Stomach (tissue), 9 donors: ENCODE data around the gene PPIF. TPM values are rescaled to one million over a fixed set of nuclear protein-coding genes. Genes with fewer than 3 reads are reported as not detected.

Experiments
- DNase-seq, 2 donors: peaks; one replicate each; pipeline versions ENCODE4 v3.0.0 to v3.0.0-alpha.2; 2013 to 2019
- H3K27ac ChIP-seq, 5 donors: fragments of 200-600 bp in 4 of 5; sonication (generic) in 4 of 5; one replicate each; pipeline ENCODE4 v1.5.1; 2013 to 2019; ENCODE audit warnings: mild to moderate bottlenecking in 1 of 5, moderate library complexity in 1 of 5
- H3K27me3 ChIP-seq, 3 donors: fragments of 200-600 bp; sonication (generic); one replicate each; pipeline ENCODE4 v1.5.1; 2017 to 2019; ENCODE audit warnings: mixed run types in 1 of 3
- H3K36me3 ChIP-seq, 4 donors: fragments of 200-600 bp; sonication (generic); 1 replicate in 3 of 4; 2 replicates in 1 of 4; pipeline ENCODE4 v1.5.1; 2016 to 2019
- H3K4me1 ChIP-seq, 4 donors: fragments of 200-600 bp; sonication (generic); one replicate each; pipeline ENCODE4 v1.5.1; 2016 to 2019
- H3K4me3 ChIP-seq, 4 donors: fragments of 200-600 bp; sonication (generic) in 3 of 4; one replicate each; pipeline ENCODE4 v1.5.1; 2016 to 2019; ENCODE audit warnings: mild to moderate bottlenecking in 1 of 4
- H3K9me3 ChIP-seq, 4 donors: fragments of 200-600 bp; sonication (generic); one replicate each; pipeline ENCODE4 v1.5.1; 2016 to 2019
- EP300 ChIP-seq: sonication (generic); formaldehyde crosslinking; IDR thresholded peaks from one replicate; pipeline ENCODE4 v1.6.1; 2017; ENCODE audit warnings: antibody characterized with exemption
- POLR2A ChIP-seq, 4 donors: fragments of 450-650 bp; IDR thresholded peaks; one replicate each; pipeline ENCODE4 v1.6.1; 2016; ENCODE audit warnings: antibody characterized with exemption in 4 of 4, control low read depth in 2 of 4, mild to moderate bottlenecking in 1 of 4, moderate library complexity in 1 of 4
- POLR2AphosphoS5 ChIP-seq, 3 donors: sonication (generic); formaldehyde crosslinking; IDR thresholded peaks; one replicate each; pipeline ENCODE4 v1.6.1; 2016; ENCODE audit warnings: antibody characterized with exemption in 3 of 3
- WGBS, 5 donors: extraction: QIAGEN DNeasy Blood & Tissue Kit in 3 of 5; methylation state at CpG; one replicate each; pipeline versions ENCODE4 v1.1.5 to v1.1.7; 2013 to 2018; 5-methylcytosine and 5-hydroxymethylcytosine counted together
- intact Hi-C: fragments of 100-400 bp; cut with DNase I; formaldehyde crosslinking; loops from one replicate; pipeline ENCODE4 v1.15.1; 2023; ENCODE audit warnings: low total_unique reads
- polyA plus RNA-seq, 3 donors: library from polyadenylated mRNA; stranded (reverse); fragments of 200-250 nt; gene quantifications; one replicate each; pipeline ENCODE4 v1.2.3, GENCODE V29; 2013
- total RNA-seq, 5 donors: library from RNA; depleted of rRNA; stranded (reverse); fragments of >200 nt; gene quantifications; one replicate each; pipeline versions ENCODE4 v1.1.0 to v1.2.3, GENCODE V29; 2014 to 2016
- TF ChIP-seq, protein P1 (sequence below), 7 experiments: fragments of 450-650 bp in 4 of 7; fragments of 200-600 bp in 3 of 7; sonication (generic) in 3 of 7; IDR thresholded peaks; one replicate each; pipeline ENCODE4 v1.5.1; 2016 to 2019; ENCODE audit warnings: antibody characterized with exemption in 7 of 7, control low read depth in 2 of 7, mild to moderate bottlenecking in 1 of 7
- donor health status: healthy with polysubstance abuse.
- donor health status: Bipolar disorder and iron deficiency.
- donor health status: healthy.

The PPIF gene
- total and polyA plus RNA-seq, 8 donors = 6.4 to 177 (median 50.8) TPM

DNA sequence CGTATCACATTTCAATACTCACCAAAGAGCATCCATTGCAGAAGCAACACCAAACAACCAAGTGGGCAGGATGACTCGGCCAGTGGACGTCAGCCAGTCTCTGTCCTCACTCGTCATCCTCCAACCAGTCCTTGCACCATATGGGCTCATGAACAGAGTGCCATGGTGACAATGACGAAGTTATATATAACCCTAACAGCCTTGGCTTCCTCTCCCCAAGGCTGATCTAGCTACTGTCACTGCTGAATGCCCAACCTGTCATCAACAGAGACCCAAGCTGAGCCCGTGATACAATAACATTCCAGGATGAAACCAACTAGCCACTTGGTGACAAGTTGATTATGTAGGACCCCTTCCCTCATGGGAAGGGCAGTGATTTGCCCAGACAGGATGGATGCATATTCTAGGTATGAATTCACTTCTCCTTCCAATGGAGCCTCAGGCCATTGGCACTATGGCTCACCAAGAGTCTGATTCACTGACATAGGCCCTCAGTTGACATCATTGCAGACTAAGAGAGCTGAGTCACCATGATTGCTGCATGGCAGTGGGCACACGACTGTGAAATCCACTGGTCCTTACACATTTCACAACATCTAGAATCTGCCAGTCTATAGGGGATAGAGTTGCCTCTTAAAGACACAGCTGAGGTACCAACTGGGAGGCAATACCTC lies 26.3 kb upstream of the PPIF start:
- no peaks in the 10 kb centered on the region for H3K9me3 ChIP-seq
- H3K27me3 ChIP-seq = no peaks in the 10 kb centered on the region
- H3K4me3 ChIP-seq = no peak overlapping the region
- H3K27ac ChIP-seq = no peak overlapping the region
- H3K4me1 ChIP-seq = peaks cover 14 to 58% (median 19%) of the 10 kb centered on the region in 4 donors
- no peaks in the 10 kb centered on the region for H3K36me3 ChIP-seq
- WGBS, 5 donors = 84 to 90% (median 88%) methylated on average over 7 of the region's 7 CpGs
- DNase-seq = no peak
- TF ChIP-seq EP300 (no peak), POLR2AphosphoS5 (IDR thresholded peaks at IDR 0.05) (no peak), POLR2A (IDR thresholded peaks at IDR 0.05) (no peak)
- TF ChIP-seq, protein P1, sequence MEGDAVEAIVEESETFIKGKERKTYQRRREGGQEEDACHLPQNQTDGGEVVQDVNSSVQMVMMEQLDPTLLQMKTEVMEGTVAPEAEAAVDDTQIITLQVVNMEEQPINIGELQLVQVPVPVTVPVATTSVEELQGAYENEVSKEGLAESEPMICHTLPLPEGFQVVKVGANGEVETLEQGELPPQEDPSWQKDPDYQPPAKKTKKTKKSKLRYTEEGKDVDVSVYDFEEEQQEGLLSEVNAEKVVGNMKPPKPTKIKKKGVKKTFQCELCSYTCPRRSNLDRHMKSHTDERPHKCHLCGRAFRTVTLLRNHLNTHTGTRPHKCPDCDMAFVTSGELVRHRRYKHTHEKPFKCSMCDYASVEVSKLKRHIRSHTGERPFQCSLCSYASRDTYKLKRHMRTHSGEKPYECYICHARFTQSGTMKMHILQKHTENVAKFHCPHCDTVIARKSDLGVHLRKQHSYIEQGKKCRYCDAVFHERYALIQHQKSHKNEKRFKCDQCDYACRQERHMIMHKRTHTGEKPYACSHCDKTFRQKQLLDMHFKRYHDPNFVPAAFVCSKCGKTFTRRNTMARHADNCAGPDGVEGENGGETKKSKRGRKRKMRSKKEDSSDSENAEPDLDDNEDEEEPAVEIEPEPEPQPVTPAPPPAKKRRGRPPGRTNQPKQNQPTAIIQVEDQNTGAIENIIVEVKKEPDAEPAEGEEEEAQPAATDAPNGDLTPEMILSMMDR (IDR thresholded peaks at IDR 0.05) = no peak
- intact Hi-C loops = no loop called here

DNA sequence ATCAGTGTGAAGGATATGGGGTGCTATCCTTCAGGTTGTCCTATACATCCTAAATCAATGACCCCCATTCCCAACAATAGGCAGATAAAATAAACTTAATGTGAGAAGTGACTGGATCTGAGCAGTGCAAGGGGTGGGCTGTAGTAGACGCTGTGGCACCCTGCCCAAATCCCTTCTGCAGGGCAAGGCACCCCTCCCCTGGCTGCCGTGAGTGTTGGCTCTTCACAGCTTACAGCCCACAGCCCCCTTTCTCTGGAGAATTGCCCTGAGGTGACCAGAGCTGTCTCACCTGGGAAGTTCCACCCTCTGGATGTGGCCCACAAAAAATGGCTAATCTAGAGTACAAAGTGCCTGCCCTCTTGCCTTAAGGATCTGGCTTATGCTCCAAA lies 25.8 kb upstream of the PPIF start:
- peaks cover 14 to 55% (median 18%) of the 10 kb centered on the region in 4 donors for H3K4me1 ChIP-seq
- no peak overlapping the region for H3K4me3 ChIP-seq
- WGBS, 5 donors = 72 to 100% (median 75%) methylated on average over 2 of the region's 2 CpGs
- TF ChIP-seq, protein P1 (IDR thresholded peaks at IDR 0.05) = no peak
- TF ChIP-seq POLR2AphosphoS5 (IDR thresholded peaks at IDR 0.05) (no peak), EP300 (no peak), POLR2A (IDR thresholded peaks at IDR 0.05) (no peak)
- no peak overlapping the region for H3K27ac ChIP-seq
- DNase-seq = no peak
- no peaks in the 10 kb centered on the region for H3K27me3 ChIP-seq
- no peaks in the 10 kb centered on the region for H3K9me3 ChIP-seq
- no peaks in the 10 kb centered on the region for H3K36me3 ChIP-seq
- intact Hi-C loops = no loop called here

- intact Hi-C loops = no loop called here
- no peak overlapping the region for H3K27ac ChIP-seq
- H3K27me3 ChIP-seq = no peaks in the 10 kb centered on the region
- H3K36me3 ChIP-seq = no peaks in the 10 kb centered on the region
- TF ChIP-seq EP300 (no peak), POLR2A (IDR thresholded peaks at IDR 0.05) (no peak), POLR2AphosphoS5 (IDR thresholded peaks at IDR 0.05) (no peak)
- TF ChIP-seq, protein P1 (IDR thresholded peaks at IDR 0.05) = no peak
- no peak overlapping the region for H3K4me3 ChIP-seq
- DNase-seq = no peak
- no peaks in the 10 kb centered on the region for H3K9me3 ChIP-seq
- H3K4me1 ChIP-seq = peaks cover 11 to 51% (median 13%) of the 10 kb centered on the region in 4 donors
Observed at GRCh38 chr10:79321951-79322350, 25.3 kb upstream of the PPIF start.

- peak; percentile 55 to 76 for DNase-seq
- TF ChIP-seq POLR2A (IDR thresholded peaks at IDR 0.05) = no peak
- TF ChIP-seq EP300 = no peak
- TF ChIP-seq POLR2AphosphoS5 (IDR thresholded peaks at IDR 0.05) = no peak
- TF ChIP-seq, protein P1 (IDR thresholded peaks at IDR 0.05) = no peak
- intact Hi-C loops = no loop called here
- Histone ChIP-seq H3K4me3 (no peak overlapping the region), H3K27ac (peak overlapping the region; percentile 18 to 47 (median 32)), H3K36me3 (no peaks in the 10 kb centered on the region), H3K9me3 (no peaks in the 10 kb centered on the region), H3K27me3 (no peaks in the 10 kb centered on the region), H3K4me1 (peaks cover 3 to 42% (median 4%) of the 10 kb centered on the region in 4 donors)
- 66 to 77% (median 72%) methylated on average over 15 of the region's 15 CpGs for WGBS, 5 donors
Observed at GRCh38 chr10:79322616-79323543, 24.4 kb upstream of the PPIF start.
